ENCODE data around the gene PPIA. TPM values are rescaled to one million over a fixed set of nuclear protein-coding genes. Genes with fewer than 3 reads are reported as not detected.

PPIA gene
- total RNA-seq, 1 donor from 2014 or later: 935 TPM

GRCh38 chr7:44766416-44766801 lies 30.1 kb upstream of the PPIA start:
- Mint-ChIP-seq H3K36me3 (peaks cover 33% of the 10 kb centered on the region), H3K9me3 (no peaks in the 10 kb centered on the region), H3K27ac (no peak overlapping the region), H3K4me1 (peaks cover 30% of the 10 kb centered on the region), H3K27me3 (ENCODE audit: low read depth) (no peaks in the 10 kb centered on the region), H3K4me3 (no peak overlapping the region)
- no peak for DNase-seq (ENCODE audit: low spot score in 2 of 2, unreplicated experiment in 2 of 2)
- no peak for TF ChIP-seq CTCF (IDR thresholded peaks at IDR 0.05; ENCODE audit: unreplicated experiment)

GRCh38 chr7:44767134-44767911 lies 29.2 kb upstream of the PPIA start:
- Mint-ChIP-seq H3K9me3 (no peaks in the 10 kb centered on the region), H3K4me3 (no peak overlapping the region), H3K36me3 (peaks cover 28% of the 10 kb centered on the region), H3K4me1 (peaks cover 30% of the 10 kb centered on the region), H3K27me3 (ENCODE audit: low read depth) (no peaks in the 10 kb centered on the region), H3K27ac (peak overlapping the region; percentile 94)
- no peak for DNase-seq (ENCODE audit: low spot score in 2 of 2, unreplicated experiment in 2 of 2)
- no peak for TF ChIP-seq CTCF (IDR thresholded peaks at IDR 0.05; ENCODE audit: unreplicated experiment)

GRCh38 chr7:44767912-44768627 lies 28.4 kb upstream of the PPIA start:
- H3K4me3 Mint-ChIP-seq: peak overlapping the region; percentile 24
- no peak for TF ChIP-seq CTCF (IDR thresholded peaks at IDR 0.05; ENCODE audit: unreplicated experiment)
- H3K27ac Mint-ChIP-seq: peak overlapping the region; percentile 94
- no peaks in the 10 kb centered on the region for H3K9me3 Mint-ChIP-seq
- H3K27me3 Mint-ChIP-seq (ENCODE audit: low read depth): no peaks in the 10 kb centered on the region
- H3K4me1 Mint-ChIP-seq: peaks cover 30% of the 10 kb centered on the region
- DNase-seq (ENCODE audit: low spot score in 2 of 2, unreplicated experiment in 2 of 2): no peak
- H3K36me3 Mint-ChIP-seq: peaks cover 26% of the 10 kb centered on the region

- H3K36me3 Mint-ChIP-seq: peaks cover 22% of the 10 kb centered on the region
- peak overlapping the region; percentile 94 for H3K27ac Mint-ChIP-seq
- H3K9me3 Mint-ChIP-seq: no peaks in the 10 kb centered on the region
- H3K27me3 Mint-ChIP-seq (ENCODE audit: low read depth): no peaks in the 10 kb centered on the region
- H3K4me3 Mint-ChIP-seq: no peak overlapping the region
- no peak for DNase-seq (ENCODE audit: low spot score in 2 of 2, unreplicated experiment in 2 of 2)
- peaks cover 30% of the 10 kb centered on the region for H3K4me1 Mint-ChIP-seq
- no peak for TF ChIP-seq CTCF (IDR thresholded peaks at IDR 0.05; ENCODE audit: unreplicated experiment)
Observed at GRCh38 chr7:44768628-44769371, 27.7 kb upstream of the PPIA start.

- H3K27ac Mint-ChIP-seq: peak overlapping the region; percentile 59
- no peak for DNase-seq (ENCODE audit: low spot score in 2 of 2, unreplicated experiment in 2 of 2)
- H3K4me1 Mint-ChIP-seq: peaks cover 30% of the 10 kb centered on the region
- no peaks in the 10 kb centered on the region for H3K9me3 Mint-ChIP-seq
- TF ChIP-seq CTCF (IDR thresholded peaks at IDR 0.05; ENCODE audit: unreplicated experiment): no peak
- H3K27me3 Mint-ChIP-seq (ENCODE audit: low read depth): no peaks in the 10 kb centered on the region
- no peak overlapping the region for H3K4me3 Mint-ChIP-seq
- peaks cover 20% of the 10 kb centered on the region for H3K36me3 Mint-ChIP-seq
Observed at GRCh38 chr7:44769376-44769775, 27.1 kb upstream of the PPIA start.
